ENCODE results near the gene SCAF11.
"Not testable (repeated sequence)": the region's sequence is repeated elsewhere in the genome, so short reads cannot be mapped to it uniquely, and the experiment has no call there.

The SCAF11 gene

GRCh38 chr12:45990468-45991283 lies at the start of gene SCAF11:
SCAF11 (minus strand) TSS chr12:45990574; CDS start chr12:45964167, 26,407 bp downstream.
- H3K4me1 ChIP-seq (ENCODE audit: insufficient read depth, insufficient read length): no peaks in the 10 kb centered on the region
- peak within 1 kb of the TSS; percentile 92 for H3K9ac ChIP-seq (ENCODE audit: insufficient read length, low read depth)
- H3K36me3 ChIP-seq (ENCODE audit: insufficient read depth, insufficient read length, low read length): peaks cover 12% of the 10 kb centered on the region
- H3K27me3 ChIP-seq (ENCODE audit: insufficient read depth, insufficient read length): no peaks in the 10 kb centered on the region
- peak within 1 kb of the TSS; percentile 92 for H3K4me3 ChIP-seq (ENCODE audit: insufficient read length, low read depth)
- DNase-seq (ENCODE audit: low read depth, low spot score): peak; percentile 100
- H3K9me3 ChIP-seq (ENCODE audit: insufficient read depth, low read length): no peaks in the 10 kb centered on the region; the same call in 1 of the 2 replicates
- no peak for TF ChIP-seq ZNF274 (IDR thresholded peaks at IDR 0.05; ENCODE audit: low read depth, low read length)
- TF ChIP-seq SUZ12 (IDR thresholded peaks at IDR 0.05; ENCODE audit: extremely low read depth, insufficient read depth, insufficient read length): no peak
- TF ChIP-seq YY1 (IDR thresholded peaks at IDR 0.05; ENCODE audit: insufficient read depth, insufficient read length): no peak

GRCh38 chr12:46037066-46037465 lies 46.7 kb upstream of the SCAF11 start:
- H3K36me3 ChIP-seq (ENCODE audit: insufficient read depth, insufficient read length, low read length); H3K9ac ChIP-seq (ENCODE audit: insufficient read length, low read depth); H3K4me1 ChIP-seq (ENCODE audit: insufficient read depth, insufficient read length); H3K27me3 ChIP-seq (ENCODE audit: insufficient read depth, insufficient read length); H3K9me3 ChIP-seq (ENCODE audit: insufficient read depth, low read length); H3K4me3 ChIP-seq (ENCODE audit: insufficient read length, low read depth); DNase-seq (ENCODE audit: low read depth, low spot score): not testable (repeated sequence)

- no peak for DNase-seq (ENCODE audit: low read depth, low spot score)
- no peaks in the 10 kb centered on the region for H3K4me1 ChIP-seq (ENCODE audit: insufficient read depth, insufficient read length)
These were observed 36.8 kb upstream of the SCAF11 start for GRCh38 chr12:46027172-46027571.

GRCh38 chr12:46024099-46024498 lies 33.7 kb upstream of the SCAF11 start:
- peaks cover 37% of the 10 kb centered on the region for H3K9me3 ChIP-seq (ENCODE audit: insufficient read depth, low read length)
- H3K36me3 ChIP-seq (ENCODE audit: insufficient read depth, insufficient read length, low read length): no peaks in the 10 kb centered on the region
- no peak for DNase-seq (ENCODE audit: low read depth, low spot score)
- no peaks in the 10 kb centered on the region for H3K4me1 ChIP-seq (ENCODE audit: insufficient read depth, insufficient read length)
- TF ChIP-seq ZNF274 (IDR thresholded peaks at IDR 0.05; ENCODE audit: low read depth, low read length): no peak
- TF ChIP-seq YY1 (IDR thresholded peaks at IDR 0.05; ENCODE audit: insufficient read depth, insufficient read length): no peak
- no peak for TF ChIP-seq SUZ12 (IDR thresholded peaks at IDR 0.05; ENCODE audit: extremely low read depth, insufficient read depth, insufficient read length)
- no peak overlapping the region for H3K9ac ChIP-seq (ENCODE audit: insufficient read length, low read depth)
- H3K4me3 ChIP-seq (ENCODE audit: insufficient read length, low read depth): no peak overlapping the region
- H3K27me3 ChIP-seq (ENCODE audit: insufficient read depth, insufficient read length): no peaks in the 10 kb centered on the region

More at GRCh38 chr12:46027172-46027571, 36.8 kb upstream of the SCAF11 start:
- TF ChIP-seq YY1 (IDR thresholded peaks at IDR 0.05; ENCODE audit: insufficient read depth, insufficient read length) (no peak), ZNF274 (IDR thresholded peaks at IDR 0.05; ENCODE audit: low read depth, low read length) (no peak), SUZ12 (IDR thresholded peaks at IDR 0.05; ENCODE audit: extremely low read depth, insufficient read depth, insufficient read length) (no peak)
- Histone ChIP-seq H3K36me3 (ENCODE audit: insufficient read depth, insufficient read length, low read length) (no peaks in the 10 kb centered on the region), H3K9ac (ENCODE audit: insufficient read length, low read depth) (no peak overlapping the region), H3K4me3 (ENCODE audit: insufficient read length, low read depth) (no peak overlapping the region), H3K9me3 (ENCODE audit: insufficient read depth, low read length) (peaks cover 37% of the 10 kb centered on the region), H3K27me3 (ENCODE audit: insufficient read depth, insufficient read length) (no peaks in the 10 kb centered on the region)

GRCh38 chr12:46020768-46021167 lies 30.4 kb upstream of the SCAF11 start:
- peaks cover 17% of the 10 kb centered on the region for H3K9me3 ChIP-seq (ENCODE audit: insufficient read depth, low read length)
- no peaks in the 10 kb centered on the region for H3K27me3 ChIP-seq (ENCODE audit: insufficient read depth, insufficient read length)

GRCh38 chr12:46018712-46019111 lies 28.3 kb upstream of the SCAF11 start:
- not testable (repeated sequence) for H3K4me3 ChIP-seq (ENCODE audit: insufficient read length, low read depth); H3K4me1 ChIP-seq (ENCODE audit: insufficient read depth, insufficient read length); DNase-seq (ENCODE audit: low read depth, low spot score); H3K36me3 ChIP-seq (ENCODE audit: insufficient read depth, insufficient read length, low read length); H3K27me3 ChIP-seq (ENCODE audit: insufficient read depth, insufficient read length); H3K9ac ChIP-seq (ENCODE audit: insufficient read length, low read depth)
- H3K9me3 ChIP-seq (ENCODE audit: insufficient read depth, low read length): peaks cover 10% of the 10 kb centered on the region

More at GRCh38 chr12:46020768-46021167, 30.4 kb upstream of the SCAF11 start:
- Histone ChIP-seq H3K9ac (ENCODE audit: insufficient read length, low read depth) (no peak overlapping the region), H3K36me3 (ENCODE audit: insufficient read depth, insufficient read length, low read length) (no peaks in the 10 kb centered on the region), H3K4me1 (ENCODE audit: insufficient read depth, insufficient read length) (no peaks in the 10 kb centered on the region), H3K4me3 (ENCODE audit: insufficient read length, low read depth) (no peak overlapping the region)
- no peak for DNase-seq (ENCODE audit: low read depth, low spot score)
- no peak for TF ChIP-seq ZNF274 (IDR thresholded peaks at IDR 0.05; ENCODE audit: low read depth, low read length)
- no peak for TF ChIP-seq YY1 (IDR thresholded peaks at IDR 0.05; ENCODE audit: insufficient read depth, insufficient read length)
- no peak for TF ChIP-seq SUZ12 (IDR thresholded peaks at IDR 0.05; ENCODE audit: extremely low read depth, insufficient read depth, insufficient read length)

- not testable (repeated sequence) for DNase-seq (ENCODE audit: low read depth, low spot score); H3K4me3 ChIP-seq (ENCODE audit: insufficient read length, low read depth); H3K36me3 ChIP-seq (ENCODE audit: insufficient read depth, insufficient read length, low read length); H3K27me3 ChIP-seq (ENCODE audit: insufficient read depth, insufficient read length); H3K9ac ChIP-seq (ENCODE audit: insufficient read length, low read depth); H3K4me1 ChIP-seq (ENCODE audit: insufficient read depth, insufficient read length)
- H3K9me3 ChIP-seq (ENCODE audit: insufficient read depth, low read length): peaks cover 10% of the 10 kb centered on the region
These were observed 27.5 kb upstream of the SCAF11 start for GRCh38 chr12:46017866-46018375.
